Limb (tissue), 2 donors: ENCODE measurements around the gene TLK2.
A peak's percentile ranks its signal among the peaks of the same experiment; 100 is the strongest.
"Not testable (repeated sequence)": the region's sequence is repeated elsewhere in the genome, so short reads cannot be mapped to it uniquely, and the experiment has no call there.

ENCODE experiments used
- DNase-seq, 2 donors: peaks; one replicate each; pipeline ENCODE4 v3.0.0-alpha.2; 2016; ENCODE audit errors: extremely low spot score in 2 of 2

The TLK2 gene

GRCh38 chr17:62600805-62601204 is 122.2 kb downstream of the TLK2 start:
- DNase-seq: no peak

GRCh38 chr17:62601471-62601870 is 122.8 kb downstream of the TLK2 start:
- no peak for DNase-seq

GRCh38 chr17:62603783-62604182 is 125.2 kb downstream of the TLK2 start:
- DNase-seq: not testable (repeated sequence)

- DNase-seq: no peak
Observed at GRCh38 chr17:62605588-62605987, 127.0 kb downstream of the TLK2 start.

GRCh38 chr17:62611292-62611691 is 132.7 kb downstream of the TLK2 start:
- no peak for DNase-seq

GRCh38 chr17:62611728-62612127 is 133.1 kb downstream of the TLK2 start:
- no peak for DNase-seq

- not testable (repeated sequence) for DNase-seq
Observed at GRCh38 chr17:62612289-62612688, 133.7 kb downstream of the TLK2 start.

- not testable (repeated sequence) for DNase-seq
Observed at GRCh38 chr17:62613095-62613494, 134.5 kb downstream of the TLK2 start.

- DNase-seq: peak; percentile 63 to 81
Observed at GRCh38 chr17:62614142-62614541, 135.5 kb downstream of the TLK2 start.

GRCh38 chr17:62615503-62615902 is 136.9 kb downstream of the TLK2 start:
- no peak for DNase-seq

- peak in 1 of 2 donors; percentile 57 for DNase-seq
Observed at GRCh38 chr17:62616993-62617893, 138.6 kb downstream of the TLK2 start.

GRCh38 chr17:62617894-62618472 is 139.4 kb downstream of the TLK2 start:
- DNase-seq: peak in 1 of 2 donors; percentile 38

- DNase-seq: no peak
Observed at GRCh38 chr17:62618647-62619416, 140.2 kb downstream of the TLK2 start.

GRCh38 chr17:62619417-62620155 is 141.0 kb downstream of the TLK2 start:
- no peak for DNase-seq

GRCh38 chr17:62621223-62621622 is 142.6 kb downstream of the TLK2 start:
- no peak for DNase-seq

- DNase-seq: no peak
Observed at GRCh38 chr17:62625184-62625869, 146.7 kb downstream of the TLK2 start.

- DNase-seq: no peak
Observed at GRCh38 chr17:62625870-62626200, 147.2 kb downstream of the TLK2 start.

GRCh38 chr17:62626719-62627218 is 148.1 kb downstream of the TLK2 start:
- peak; percentile 62 to 85 for DNase-seq

- DNase-seq: peak; percentile 72 to 85
Observed at GRCh38 chr17:62627219-62627903, 148.7 kb downstream of the TLK2 start, which contains the start of gene MRC2. Gene MRC2 (plus strand): TSS chr17:62627670. CDS start chr17:62627803, 133 bp downstream.
